H1 (cell line): ENCODE results near the gene GRIFIN. TPM values are rescaled to one million over a fixed set of nuclear protein-coding genes. Genes with fewer than 3 reads are reported as not detected.

ENCODE experiments used
- BACH1 ChIP-seq: IDR thresholded peaks from 2 replicates; pipeline ENCODE4 v1.6.1; 2012; ENCODE audit warnings: low read length, improper control_type of control experiment
- CHD2 ChIP-seq: IDR thresholded peaks from 2 replicates; pipeline ENCODE4 v1.6.1; 2012; ENCODE audit warnings: low read length, improper control_type of control experiment
- POLR2AphosphoS5 ChIP-seq: IDR thresholded peaks from 2 replicates; pipeline ENCODE4 v1.6.1; 2011; ENCODE audit warnings: low read depth, low read length
- RBBP5 ChIP-seq: IDR thresholded peaks from 2 replicates; pipeline ENCODE4 v1.7.1; 2012; ENCODE audit warnings: low read depth, mild to moderate bottlenecking, inconsistent platforms, low read length, moderate library complexity, borderline replicate concordance
- polyA plus RNA-seq, 7 experiments: library from polyadenylated mRNA; depleted of rRNA in 3 of 7; stranded (reverse) in 5 of 7; unstranded in 2 of 7; fragments of >200 nt in 5 of 7; fragments of 200-250 nt in 2 of 7; gene quantifications; 1 replicate in 5 of 7; 2 replicates in 1 of 7; 4 replicates in 1 of 7; pipeline versions ENCODE4 v1.2.1 to v1.2.3, GENCODE V29; 2011 to 2013; ENCODE audit warnings: missing spikeins in 2 of 7, mixed read lengths in 2 of 7
- total RNA-seq: library from RNA; stranded (reverse); fragmentation: NEBNext Ultra II Directional; extraction: Animal tissue kit (Norgen Biotek cat#: 25700); gene quantifications from 2 replicates; pipeline ENCODE4 v1.2.1, GENCODE V29; 2021

Gene GRIFIN
- total and polyA plus RNA-seq, 2 of the 8 experiments (the other 6 are each of a cell fraction or from before 2014, with no cell fraction given): not detected

DNA sequence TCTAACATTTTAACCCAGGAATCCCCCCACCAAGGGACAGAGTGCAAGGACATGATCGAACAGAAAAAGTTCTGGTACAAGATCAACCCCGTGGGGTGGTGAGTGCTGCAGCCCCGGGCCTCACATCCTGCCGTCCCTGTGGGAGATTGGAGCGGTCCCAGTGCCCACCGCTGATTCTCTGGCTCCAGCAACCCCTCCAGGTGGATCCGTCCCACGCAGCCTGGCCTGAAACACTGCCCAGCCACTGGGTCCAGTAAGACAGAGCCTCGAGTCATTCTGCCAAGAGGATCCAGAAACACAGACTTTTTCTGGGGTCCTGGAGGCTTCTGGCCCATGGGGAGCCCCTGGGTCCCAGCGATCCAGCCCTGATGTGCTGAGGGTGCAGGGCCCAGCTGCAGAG lies 29.5 kb downstream of the GRIFIN start (continued):
- TF ChIP-seq CHD2: no peak
- no peak for TF ChIP-seq POLR2AphosphoS5
- no peak for TF ChIP-seq RBBP5
- TF ChIP-seq BACH1: no peak
